GM19372 (cell line): ENCODE measurements around the gene GPRC5A.

Experiments
- ATAC-seq: cut with Tn5 transposase; IDR thresholded peaks from one replicate; pipeline ENCODE4 v1.9.1; 2021; ENCODE audit warnings: mild to moderate bottlenecking, low read depth, moderate library complexity; ENCODE audit not compliant: unreplicated experiment

The GPRC5A gene

DNA sequence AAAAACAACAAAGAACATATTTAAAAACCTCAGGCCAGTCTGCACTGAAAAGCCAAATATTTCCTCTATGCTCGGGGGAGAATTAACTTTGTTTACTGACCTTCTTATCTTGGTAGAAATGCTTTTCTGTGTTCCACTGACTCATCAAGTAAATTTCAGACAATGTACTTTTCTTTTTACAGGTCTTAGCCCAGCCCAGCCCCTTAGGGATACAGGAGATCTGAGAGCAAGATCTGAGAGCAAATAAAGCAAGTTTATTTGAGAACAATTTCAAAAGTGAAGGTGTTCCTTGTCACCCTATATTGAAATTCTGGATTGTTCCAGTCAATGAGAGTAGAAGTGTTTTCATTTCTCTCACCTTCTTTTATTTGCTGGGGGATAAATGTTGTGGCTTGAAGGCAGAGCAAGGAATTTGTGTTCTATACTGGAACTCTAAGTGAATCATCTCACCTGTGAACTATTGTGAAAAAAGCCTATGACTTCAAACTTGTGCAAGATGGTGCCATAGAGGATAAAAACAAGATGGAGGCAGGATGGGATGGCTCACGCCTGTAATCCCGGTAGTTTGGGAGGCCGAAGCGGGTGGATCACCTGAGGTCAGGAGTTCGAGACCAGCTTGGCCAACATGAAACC lies 7.9 kb upstream of the GPRC5A start:
- ATAC-seq, result no peak

DNA sequence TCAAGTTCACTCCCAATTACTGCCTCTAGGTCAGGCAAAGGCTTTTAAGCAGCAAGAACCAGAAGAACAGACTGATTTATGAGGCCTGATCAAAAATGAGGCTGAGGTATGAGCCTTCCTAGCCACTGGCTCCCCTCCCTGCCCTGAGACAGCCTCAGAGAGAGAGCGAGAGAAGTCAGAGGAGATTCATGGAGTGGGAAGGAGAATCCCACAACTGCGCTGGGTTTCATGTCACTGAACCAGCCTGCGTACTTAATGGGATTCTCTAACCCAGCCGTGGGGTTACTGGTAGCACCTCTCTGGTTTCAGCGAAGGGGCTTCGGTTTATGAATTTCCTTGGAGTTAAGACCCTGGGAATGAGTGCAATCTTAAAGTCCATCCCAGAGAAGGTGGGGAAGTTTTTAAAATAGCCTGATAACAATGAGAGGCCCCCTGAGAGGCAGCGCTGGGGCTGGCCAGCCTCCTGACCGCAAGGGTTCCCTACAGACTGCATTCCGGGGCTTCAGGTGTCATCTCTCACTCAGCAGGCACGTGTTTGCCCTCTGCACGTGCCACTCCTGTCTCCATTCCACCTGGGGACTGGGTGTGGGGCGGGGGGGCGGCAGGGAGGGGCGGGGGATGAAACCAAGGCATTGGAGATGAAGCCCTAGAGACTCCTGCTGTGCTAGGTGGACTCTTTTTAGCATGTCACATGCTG lies 6.1 kb upstream of the GPRC5A start:
- no peak for ATAC-seq

DNA sequence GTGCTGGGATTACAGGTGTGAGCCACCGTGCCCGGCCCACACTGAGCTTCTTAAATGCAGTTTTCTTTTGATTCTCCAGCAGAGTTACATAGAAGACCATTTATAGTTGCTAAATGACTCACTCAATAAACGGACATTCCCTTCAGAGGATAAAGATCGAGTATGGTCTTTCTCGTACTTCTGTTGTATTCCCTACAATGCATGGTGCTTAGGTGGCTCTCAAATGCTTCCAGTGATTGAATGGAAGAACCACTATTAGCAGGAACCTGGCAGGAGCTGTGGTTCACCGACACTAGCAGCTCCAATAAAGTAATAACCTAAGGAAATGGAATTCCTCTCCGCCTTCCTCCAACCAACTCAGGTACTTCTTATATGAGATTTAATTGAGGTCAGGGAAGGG lies 3.9 kb upstream of the GPRC5A start:
- no peak for ATAC-seq

DNA sequence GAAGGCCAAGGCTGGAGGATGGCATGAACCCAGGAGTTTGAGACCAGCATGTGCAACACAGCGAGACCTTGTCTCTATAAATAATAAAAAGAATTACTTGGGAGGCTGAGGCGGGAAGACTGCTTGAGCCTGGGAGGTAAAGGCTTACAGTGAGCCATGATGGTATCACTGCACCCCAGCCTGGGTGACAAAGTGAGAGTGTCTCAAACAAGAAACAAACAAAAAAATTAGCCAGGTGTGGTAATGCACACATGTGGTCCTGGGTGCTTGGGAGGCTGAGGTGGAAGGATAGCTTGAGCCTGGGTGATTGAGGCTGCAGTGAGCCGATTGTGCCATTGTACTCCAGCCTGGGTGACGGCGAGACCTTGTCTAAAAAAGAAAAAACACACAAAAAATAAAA lies 1.7 kb upstream of the GPRC5A start:
- no peak for ATAC-seq

DNA sequence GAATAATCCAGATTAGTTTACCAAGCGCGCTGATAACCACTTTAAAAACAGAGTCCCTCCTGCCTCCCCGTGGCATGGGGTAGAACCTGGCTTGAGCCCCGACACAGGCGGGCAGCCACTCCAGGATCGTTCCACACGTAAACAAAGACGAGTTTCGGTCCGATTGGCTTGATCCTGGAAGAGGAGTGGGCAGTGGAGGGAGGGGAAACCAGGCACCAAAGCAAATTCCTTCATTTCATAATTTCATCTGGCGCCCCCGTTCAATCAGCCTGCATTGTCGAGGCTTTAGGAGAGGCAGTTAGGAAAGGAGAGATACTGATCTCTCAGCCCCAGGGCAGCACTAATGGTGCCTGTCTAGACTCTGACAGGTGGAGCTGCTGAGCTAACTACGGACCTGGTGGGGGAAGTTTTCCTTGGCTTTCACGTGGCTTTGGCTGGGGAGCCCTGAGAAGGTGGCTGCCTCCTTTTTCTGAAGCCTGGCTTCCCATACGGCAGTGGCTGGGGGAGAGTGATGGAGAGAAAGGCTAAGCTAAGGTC lies 751 bp upstream of the GPRC5A start:
- ATAC-seq, result no peak

DNA sequence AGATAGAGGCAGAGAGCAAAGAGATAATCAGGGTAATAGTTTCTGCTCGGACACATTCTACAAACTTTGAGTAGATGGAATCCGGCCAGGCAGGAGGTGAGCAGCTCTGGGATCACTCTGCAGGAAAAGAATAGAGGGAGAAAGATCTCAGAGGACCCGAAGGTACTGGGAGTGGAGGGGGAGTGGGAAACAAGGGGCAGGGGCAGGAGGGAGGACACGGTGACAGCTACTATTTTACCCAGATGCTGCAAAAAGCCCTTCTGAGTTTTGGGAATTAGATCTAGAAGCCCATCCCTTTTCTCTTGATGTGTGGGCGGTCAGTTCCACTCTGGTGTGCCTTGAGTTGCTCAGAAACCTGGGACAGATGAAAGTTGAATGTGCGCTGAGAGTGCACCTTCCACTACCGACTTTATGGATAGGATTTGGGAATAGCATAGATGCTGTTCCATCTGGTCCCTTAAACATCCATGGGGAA lies 556 bp downstream of the GPRC5A start:
- no peak for ATAC-seq

DNA sequence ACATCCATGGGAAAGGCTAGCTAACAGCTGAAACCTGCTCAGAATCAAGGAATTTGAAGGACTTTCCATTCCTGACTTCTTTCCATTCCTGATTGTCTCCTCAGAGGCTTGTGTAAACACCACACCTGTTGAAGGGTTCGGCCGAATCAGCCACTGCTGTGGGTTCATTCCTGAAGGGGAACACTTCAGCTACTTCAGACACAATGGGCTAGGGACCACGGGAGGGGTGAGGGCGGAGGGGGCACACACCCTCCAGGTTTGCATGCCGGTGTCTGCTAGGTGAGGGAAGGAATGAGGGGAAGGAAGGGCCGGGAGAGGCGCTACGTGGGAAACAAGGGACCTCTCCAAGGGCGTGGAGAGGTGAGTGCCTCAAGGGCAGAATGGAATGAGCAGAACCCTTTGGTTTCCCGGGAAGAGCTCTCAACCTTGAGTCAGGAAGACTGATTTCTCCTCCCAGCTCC lies 1.3 kb downstream of the GPRC5A start:
- no peak for ATAC-seq

DNA sequence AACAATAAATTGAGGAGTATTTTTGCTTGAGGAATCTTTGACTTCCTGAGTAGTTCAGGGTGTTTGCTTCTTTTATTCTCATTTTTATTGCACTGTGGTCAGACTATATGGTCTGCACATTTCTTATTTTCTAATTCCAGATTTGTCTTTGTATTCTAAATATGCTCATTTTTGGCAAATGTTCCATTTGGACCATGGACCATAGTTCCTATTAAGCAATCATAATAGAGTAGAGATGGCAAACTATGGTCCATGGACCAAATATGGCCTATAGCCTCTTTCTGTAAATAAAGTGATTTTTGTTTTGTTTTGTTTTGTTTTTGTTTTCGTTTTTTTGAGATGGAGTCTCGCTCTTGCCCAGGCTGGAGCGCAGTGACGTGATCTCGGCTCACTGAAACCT lies 2.1 kb downstream of the GPRC5A start:
- ATAC-seq, result no peak

DNA sequence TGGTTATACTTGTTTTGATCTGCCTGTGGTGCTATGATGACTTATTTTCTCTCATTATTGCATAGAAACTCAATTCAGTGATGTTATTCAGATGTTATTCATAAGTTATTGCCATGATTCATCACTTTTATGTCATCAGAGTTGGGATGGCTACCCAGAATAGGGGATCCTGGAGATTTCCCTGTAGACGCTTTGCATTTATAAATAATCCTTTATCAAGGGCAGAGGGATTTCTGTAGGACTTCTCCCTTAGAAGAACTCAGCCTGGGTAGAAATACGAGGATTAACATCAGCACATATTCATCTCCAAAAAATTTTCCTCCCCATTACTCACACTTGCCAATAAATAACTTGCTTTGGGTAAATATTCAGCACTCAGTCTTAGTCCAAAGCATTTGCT lies 4.9 kb downstream of the GPRC5A start:
- ATAC-seq, result no peak

DNA sequence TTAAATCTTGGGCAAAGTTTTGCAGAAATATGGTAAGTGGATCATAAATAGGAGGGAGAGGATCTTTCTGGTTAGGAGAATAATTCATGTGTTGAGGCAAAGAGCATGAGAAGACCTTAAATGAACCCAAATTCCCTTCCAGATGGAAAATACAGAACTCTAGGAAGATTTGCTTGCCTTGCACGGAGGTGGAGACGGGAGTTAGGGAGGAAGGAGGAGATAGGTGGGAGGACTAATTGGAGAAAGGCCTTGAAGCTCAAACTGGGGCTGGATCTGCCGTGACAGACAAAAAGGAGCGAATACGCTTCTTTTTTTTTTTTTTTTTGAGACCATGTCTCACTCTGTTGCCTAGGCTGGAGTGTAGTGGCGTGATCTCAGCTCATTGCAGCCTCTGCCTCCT lies 5.9 kb downstream of the GPRC5A start:
- ATAC-seq, result no peak

DNA sequence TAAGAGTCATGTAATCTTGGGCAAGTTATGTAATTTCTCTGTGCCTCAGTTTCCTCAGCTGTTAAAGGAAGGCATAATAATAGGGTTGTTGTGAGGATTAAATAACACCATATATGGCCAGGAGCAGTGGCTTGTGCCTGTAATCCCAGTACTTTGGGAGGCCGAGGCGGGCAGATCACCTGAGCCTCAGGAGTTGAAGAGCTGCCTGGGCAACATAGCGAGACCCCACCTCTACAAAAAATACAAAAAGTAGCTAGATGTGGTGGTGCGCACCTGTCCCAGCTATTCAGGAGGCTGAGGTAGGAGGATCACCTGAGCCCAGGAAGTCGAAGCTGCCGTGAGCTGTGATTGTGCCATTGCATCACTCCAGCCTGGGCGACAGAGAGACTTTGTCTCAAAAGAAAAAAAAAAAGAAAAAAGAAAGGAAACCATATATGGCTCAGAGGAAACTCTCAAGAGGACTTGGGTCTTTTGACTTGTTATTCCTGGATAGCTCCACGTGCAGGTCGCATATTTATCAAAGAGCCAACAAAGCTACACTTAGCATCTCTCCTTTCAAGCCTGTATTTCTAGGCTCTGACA lies 6.9 kb downstream of the GPRC5A start:
- ATAC-seq, result no peak

DNA sequence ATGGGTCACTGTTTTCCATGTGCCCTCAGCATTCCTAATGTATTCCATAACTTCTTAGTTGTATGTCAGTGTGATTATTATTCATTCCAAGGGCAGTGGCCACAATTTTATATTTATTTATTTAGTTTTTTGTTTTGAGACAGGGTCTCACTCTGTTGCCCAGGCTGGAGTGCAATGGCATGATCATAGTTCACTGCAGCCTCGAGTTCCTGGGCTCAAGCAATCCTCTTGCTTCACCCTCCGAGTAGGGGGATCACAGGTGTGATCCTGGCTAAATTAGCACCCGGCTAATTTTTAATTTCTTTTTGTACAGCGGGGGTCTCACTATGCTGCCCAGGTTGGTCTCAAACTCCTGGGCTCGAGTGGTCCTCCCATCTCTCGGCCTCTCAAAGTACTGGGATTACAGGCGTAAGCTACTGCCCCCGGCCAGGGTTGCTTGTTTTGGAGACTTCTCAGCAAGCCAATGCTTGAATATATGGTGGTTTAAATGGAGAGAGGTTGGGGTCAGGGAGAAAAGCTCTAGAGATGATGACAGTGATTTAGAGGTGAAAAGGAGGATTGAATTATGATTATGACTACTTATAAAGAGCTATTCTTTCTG lies 7.6 kb downstream of the GPRC5A start:
- no peak for ATAC-seq

DNA sequence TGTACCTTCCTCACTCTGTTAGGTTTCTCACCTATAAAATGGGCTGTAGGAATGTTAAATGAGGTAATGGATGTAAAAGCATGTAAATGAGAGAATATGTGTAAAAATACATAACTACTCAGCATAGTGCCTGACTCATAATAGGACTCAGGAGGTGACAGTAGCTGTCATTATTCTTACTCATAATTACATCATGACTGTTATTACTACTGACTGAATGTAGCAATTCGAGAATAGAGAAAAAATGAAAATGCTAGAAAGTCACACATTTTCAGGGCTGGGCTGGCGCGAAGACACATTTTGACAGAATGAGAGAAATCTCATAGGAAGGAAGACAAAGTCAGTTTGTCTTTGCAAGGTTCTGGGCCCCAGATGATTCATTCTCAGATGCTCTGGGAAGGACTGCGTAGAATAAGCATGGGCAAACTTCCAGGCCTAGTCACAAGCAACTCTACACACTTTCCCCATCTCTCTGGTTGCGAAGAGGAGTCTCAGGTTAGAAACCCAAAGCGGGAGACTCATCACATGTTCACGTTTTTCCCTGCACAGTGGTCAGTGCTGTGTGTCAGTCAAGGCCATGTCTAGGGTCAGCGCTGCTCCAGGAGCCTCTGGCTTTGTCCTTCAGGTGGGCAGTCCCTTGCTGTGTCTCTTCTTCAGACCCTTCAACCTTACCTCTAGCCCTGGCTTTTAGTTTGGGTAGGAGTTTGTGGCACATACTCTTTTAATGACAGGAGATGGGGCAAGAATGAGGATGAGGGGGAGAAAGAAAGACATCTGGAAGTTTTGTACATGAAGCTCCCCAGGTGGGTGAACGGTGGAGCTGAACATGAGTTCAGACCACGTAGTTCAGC lies 8.4 kb downstream of the GPRC5A start:
- no peak for ATAC-seq

DNA sequence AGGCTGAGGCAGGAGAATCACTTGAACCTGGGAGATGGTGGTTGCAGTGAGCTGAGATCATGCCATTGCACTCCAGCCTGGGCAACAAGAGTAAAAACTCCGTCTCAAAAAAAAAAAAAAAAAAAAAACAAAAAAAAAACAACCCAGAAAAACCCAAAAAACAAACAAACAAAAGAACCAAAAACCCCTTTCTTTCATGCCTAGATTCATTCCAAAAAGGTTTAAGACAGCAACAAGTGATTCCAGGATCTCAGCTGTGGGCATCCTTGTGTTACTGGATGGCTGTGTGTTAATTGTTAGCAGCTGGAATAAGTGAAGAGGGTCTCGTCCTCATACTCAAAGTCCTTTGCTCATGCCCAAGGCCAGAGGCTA lies 9.4 kb downstream of the GPRC5A start:
- ATAC-seq, result no peak

DNA sequence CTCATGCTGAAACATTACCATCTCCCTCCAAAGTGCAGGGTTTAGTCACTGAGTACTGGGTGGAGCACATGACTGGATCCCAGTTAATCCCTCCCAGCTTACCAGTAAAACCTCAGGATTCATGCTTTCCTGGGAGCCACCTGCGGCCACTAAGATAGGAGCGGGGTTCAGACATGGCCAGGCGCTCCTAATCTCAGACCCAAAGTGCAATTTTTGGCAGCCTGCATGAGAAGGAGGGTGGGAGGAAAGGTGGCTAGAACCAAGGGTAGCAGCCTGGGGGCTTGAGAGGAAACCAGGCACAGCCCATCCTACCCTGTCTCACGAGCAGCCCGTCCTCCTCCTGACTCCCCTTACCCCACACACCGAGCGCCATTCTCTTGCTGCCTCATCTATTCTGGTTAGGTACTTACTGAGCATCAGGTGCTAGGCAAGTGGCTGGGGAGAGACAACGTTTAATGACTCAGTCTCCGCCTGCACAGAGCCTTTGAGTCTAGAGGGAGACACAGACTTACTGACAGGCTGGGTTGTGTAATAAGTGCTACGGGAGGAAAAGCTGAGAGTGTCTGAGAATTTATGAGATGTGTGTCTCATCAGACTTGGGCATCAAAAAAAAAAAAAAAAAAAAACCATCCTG lies 9.9 kb downstream of the GPRC5A start:
- ATAC-seq, result no peak

DNA sequence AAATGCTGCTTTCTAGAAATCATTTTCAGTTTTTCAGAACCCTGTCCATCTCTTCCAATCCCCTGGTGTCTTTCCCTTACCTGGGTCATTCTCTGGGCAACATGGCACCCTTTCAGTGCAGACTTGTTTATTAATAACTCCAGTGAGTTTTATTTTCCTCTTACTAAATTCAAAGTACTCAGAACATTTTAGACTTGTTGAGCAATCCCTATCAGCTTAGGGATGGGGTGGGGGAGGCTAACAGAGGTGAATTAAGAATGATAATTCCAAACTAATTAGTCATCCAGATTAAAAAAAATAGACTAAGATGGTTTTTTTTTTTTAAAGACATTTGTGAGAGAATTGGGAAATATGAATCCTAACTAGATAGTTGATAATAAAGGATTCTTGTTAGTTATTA lies 10.7 kb downstream of the GPRC5A start:
- ATAC-seq, result no peak

DNA sequence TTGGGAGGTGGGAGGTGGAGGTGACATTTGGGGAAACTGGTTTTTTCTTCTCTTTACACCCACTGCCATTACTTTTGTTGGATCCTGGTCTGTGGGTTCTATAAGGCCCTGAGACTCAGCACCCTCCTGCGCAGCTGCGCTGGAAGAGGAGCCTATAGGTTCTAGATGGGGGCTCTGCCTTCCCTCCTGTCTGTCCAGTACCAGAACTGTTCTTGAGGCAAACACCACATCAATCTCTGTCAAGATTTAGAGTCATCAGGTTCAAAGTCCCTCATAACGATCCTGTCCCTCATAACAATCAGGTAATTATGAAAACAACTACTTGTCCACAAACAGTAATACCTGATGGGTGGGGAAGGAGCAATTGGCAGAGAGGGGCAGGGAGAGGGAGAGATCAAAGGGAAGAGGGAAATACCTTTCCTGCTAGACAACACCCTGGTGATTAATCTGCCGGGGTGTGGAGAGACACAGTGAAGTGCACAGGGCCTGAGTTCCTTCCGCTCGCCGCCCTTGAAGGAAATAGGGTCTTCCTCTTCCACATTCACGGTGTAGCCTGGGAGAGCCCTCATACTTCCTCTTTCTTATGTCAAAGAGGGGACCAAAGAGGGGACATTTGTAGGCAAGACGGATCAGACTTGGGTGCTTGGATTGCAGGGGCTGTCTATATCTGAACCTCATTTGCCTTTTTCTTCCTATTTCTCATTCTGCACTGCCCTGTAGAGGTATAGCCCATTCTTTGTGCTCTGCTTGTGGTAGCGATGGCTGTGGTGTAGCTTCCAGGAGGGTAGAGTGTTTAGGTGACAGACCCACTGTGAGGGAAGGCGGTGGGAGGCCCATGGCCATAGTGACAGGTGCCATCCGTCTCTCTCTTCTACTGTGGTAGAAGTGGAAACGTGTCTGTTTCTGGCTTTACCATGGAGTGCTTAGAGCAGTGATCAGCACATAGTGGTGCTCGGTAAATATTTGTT lies 12.6 kb downstream of the GPRC5A start:
- no peak for ATAC-seq

DNA sequence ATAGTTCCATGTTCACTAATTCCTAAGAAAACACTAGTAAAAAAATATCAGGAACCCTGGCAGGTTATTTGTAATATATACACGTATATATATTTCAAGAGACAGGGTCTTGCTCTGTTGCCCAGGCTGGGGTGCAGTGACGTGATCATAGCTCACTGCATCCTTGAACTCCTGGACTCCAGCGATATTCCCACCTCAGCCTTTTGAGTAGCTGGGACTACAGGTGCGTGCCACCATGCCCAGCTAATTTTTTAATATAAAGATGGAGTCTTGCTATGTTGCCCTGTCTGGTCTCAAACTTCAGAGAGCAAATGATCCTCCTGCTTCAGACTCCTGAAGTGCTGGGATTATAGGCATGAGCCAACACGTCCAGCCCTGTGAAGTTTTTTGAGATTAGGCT lies 16.2 kb downstream of the GPRC5A start:
- ATAC-seq, result no peak

DNA sequence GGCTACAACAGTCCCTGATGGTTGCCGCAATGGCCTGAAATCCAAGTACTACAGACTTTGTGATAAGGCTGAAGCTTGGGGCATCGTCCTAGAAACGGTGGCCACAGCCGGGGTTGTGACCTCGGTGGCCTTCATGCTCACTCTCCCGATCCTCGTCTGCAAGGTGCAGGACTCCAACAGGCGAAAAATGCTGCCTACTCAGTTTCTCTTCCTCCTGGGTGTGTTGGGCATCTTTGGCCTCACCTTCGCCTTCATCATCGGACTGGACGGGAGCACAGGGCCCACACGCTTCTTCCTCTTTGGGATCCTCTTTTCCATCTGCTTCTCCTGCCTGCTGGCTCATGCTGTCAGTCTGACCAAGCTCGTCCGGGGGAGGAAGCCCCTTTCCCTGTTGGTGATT lies 16.9 kb downstream of the GPRC5A start:
- ATAC-seq, result no peak
